Upper lobe of left lung (tissue), 4 donors: ENCODE data around the gene MMP23B.

Source experiments
- EP300 ChIP-seq, 4 donors: sonication (generic); formaldehyde crosslinking; IDR thresholded peaks; one replicate each; pipeline ENCODE4 v1.5.1; 2017; ENCODE audit warnings: antibody characterized with exemption in 4 of 4, control low read depth in 2 of 4
- POLR2A ChIP-seq, 4 donors: fragments of 450-650 bp; IDR thresholded peaks; one replicate each; pipeline ENCODE4 v1.5.1; 2016 to 2017; ENCODE audit warnings: antibody characterized with exemption in 4 of 4, mild to moderate bottlenecking in 2 of 4

DNA sequence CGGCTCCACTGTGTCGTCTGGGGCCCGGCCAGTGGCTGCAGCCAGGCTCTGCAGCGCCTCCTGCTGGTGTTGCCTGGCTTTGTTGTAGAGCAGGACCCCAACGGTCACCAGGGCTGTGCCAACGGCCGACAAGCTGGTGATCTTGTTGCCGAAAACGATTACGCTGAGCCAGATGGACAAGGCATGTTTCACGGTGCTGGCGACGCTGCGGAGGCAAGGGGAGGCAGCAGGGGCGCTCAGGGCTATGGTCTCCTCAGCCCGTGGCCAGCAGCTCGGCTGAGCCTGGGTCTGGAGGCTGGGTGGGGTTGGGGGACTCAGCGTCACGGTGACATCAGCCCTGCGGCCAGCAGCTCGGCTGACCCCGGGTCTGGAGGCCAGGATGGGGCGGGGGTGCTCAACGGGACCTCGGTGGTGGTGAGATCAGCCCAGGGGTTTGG is 33.9 kb downstream of the MMP23B start:
- TF ChIP-seq POLR2A (IDR thresholded peaks at IDR 0.05) (no peak), EP300 (IDR thresholded peaks at IDR 0.05) (no peak)
